GM19452 (cell line): Measurements from ENCODE around the gene CYTIP.

Source experiments
- ATAC-seq: cut with Tn5 transposase; IDR thresholded peaks from one replicate; pipeline ENCODE4 v1.9.1; 2021; ENCODE audit not compliant: unreplicated experiment

Gene CYTIP

GRCh38 chr2:157465554-157465953 is 21.7 kb upstream of the CYTIP start:
- ATAC-seq, result no peak

- no peak for ATAC-seq
Measured at GRCh38 chr2:157463002-157463401, 19.1 kb upstream of the CYTIP start.

- no peak for ATAC-seq
Measured at GRCh38 chr2:157460897-157461296, 17.0 kb upstream of the CYTIP start.

- no peak for ATAC-seq
Measured at GRCh38 chr2:157460384-157460837, 16.5 kb upstream of the CYTIP start.

GRCh38 chr2:157459486-157459885 is 15.6 kb upstream of the CYTIP start:
- no peak for ATAC-seq

GRCh38 chr2:157447741-157448140 is 3.9 kb upstream of the CYTIP start:
- no peak for ATAC-seq

GRCh38 chr2:157447031-157447430 is 3.1 kb upstream of the CYTIP start:
- ATAC-seq, result no peak

GRCh38 chr2:157444641-157445040 is 752 bp upstream of the CYTIP start:
- peak; percentile 15 for ATAC-seq

GRCh38 chr2:157443090-157443489 is 799 bp downstream of the CYTIP start:
- ATAC-seq, result no peak

- no peak for ATAC-seq
Measured at GRCh38 chr2:157442636-157443035, 1.3 kb downstream of the CYTIP start.

GRCh38 chr2:157442191-157442590 is 1.7 kb downstream of the CYTIP start:
- no peak for ATAC-seq

GRCh38 chr2:157441072-157441454 is 2.8 kb downstream of the CYTIP start:
- ATAC-seq, result peak; percentile 32

- ATAC-seq, result no peak
Measured at GRCh38 chr2:157440404-157441071, 3.4 kb downstream of the CYTIP start.

GRCh38 chr2:157439824-157440186 is 4.1 kb downstream of the CYTIP start:
- peak; percentile 47 for ATAC-seq

GRCh38 chr2:157438863-157439823 is 4.7 kb downstream of the CYTIP start:
- ATAC-seq, result peak; percentile 24

GRCh38 chr2:157433394-157433793 is 10.5 kb downstream of the CYTIP start:
- no peak for ATAC-seq

- ATAC-seq, result no peak
Measured at GRCh38 chr2:157432475-157433106, 11.3 kb downstream of the CYTIP start.

- no peak for ATAC-seq
Measured at GRCh38 chr2:157431176-157431575, 12.7 kb downstream of the CYTIP start.

- ATAC-seq, result no peak
Measured at GRCh38 chr2:157428500-157429175, 15.3 kb downstream of the CYTIP start.

GRCh38 chr2:157427922-157428303 is 16.0 kb downstream of the CYTIP start:
- no peak for ATAC-seq
